Ovary (tissue), 9 donors: ENCODE measurements around the gene LANCL1. TPM values are rescaled to one million over a fixed set of nuclear protein-coding genes. Genes with fewer than 3 reads are reported as not detected.

Source experiments
- DNase-seq, 5 donors: peaks; one replicate each; pipeline ENCODE4 v3.0.0-alpha.2; 2019 to 2020
- H3K27ac ChIP-seq, 2 donors: fragments of 200-600 bp; one replicate each; pipeline versions ENCODE4 v1.5.1 to v1.8.0; 2019 to 2022
- H3K27me3 ChIP-seq: fragments of 200-600 bp; one replicate; pipeline ENCODE4 v1.8.0; 2022
- H3K36me3 ChIP-seq: fragments of 200-600 bp; sonication (generic); one replicate; pipeline ENCODE4 v1.5.1; 2019
- H3K4me1 ChIP-seq: one replicate; pipeline ENCODE4 v1.8.1; 2013; ENCODE audit warnings: mild to moderate bottlenecking, moderate library complexity; ENCODE audit not compliant: insufficient read depth
- H3K4me3 ChIP-seq: fragments of 200-600 bp; sonication (generic); one replicate; pipeline ENCODE4 v1.5.1; 2017
- H3K9me3 ChIP-seq, 2 donors: fragments of 200-600 bp in 1 of 2; sonication (generic) in 1 of 2; one replicate each; pipeline versions ENCODE4 v1.5.1 to v1.8.1; 2013 to 2019; ENCODE audit warnings: mild to moderate bottlenecking in 1 of 2, moderate library complexity in 1 of 2
- EP300 ChIP-seq: sonication (generic); formaldehyde crosslinking; IDR thresholded peaks from one replicate; pipeline ENCODE4 v1.6.1; 2017; ENCODE audit warnings: antibody characterized with exemption
- POLR2A ChIP-seq: fragments of 450-650 bp; IDR thresholded peaks from one replicate; pipeline ENCODE4 v1.6.1; 2017; ENCODE audit warnings: antibody characterized with exemption, mild to moderate bottlenecking, moderate library complexity
- WGBS, 3 donors: extraction: QIAGEN DNeasy Blood & Tissue Kit in 1 of 3; methylation state at CpG; one replicate each; pipeline versions ENCODE4 v1.1.5 to v1.1.7; 2013 to 2017; 5-methylcytosine and 5-hydroxymethylcytosine counted together
- intact Hi-C, 4 donors: fragments of 100-400 bp; cut with DNase I; formaldehyde crosslinking; loops; one replicate each; pipeline versions ENCODE4 v1.11.0 to v1.15.1; 2022 to 2023
- polyA plus RNA-seq, 2 donors: library from polyadenylated mRNA; stranded (reverse); fragments of 200-250 nt in 1 of 2; fragments of 350-450 nt in 1 of 2; fragmentation: Illumina TruSeq in 1 of 2; extraction: RNeasy Lipid Tissue Mini Kit (QIAGEN cat#74804) in 1 of 2; gene quantifications; one replicate each; pipeline ENCODE4 v1.2.3, GENCODE V29; 2013 to 2014
- total RNA-seq, 7 donors: library from RNA; depleted of rRNA in 2 of 7; stranded (reverse); fragments of >200 nt in 2 of 7; fragmentation: NEBNext Ultra II Directional in 3 of 7; extraction: Animal tissue kit (Norgen Biotek cat#: 25700) in 3 of 7; gene quantifications; one replicate each; pipeline versions ENCODE4 v1.1.0 to v1.2.4, GENCODE V29; 2016 to 2023
- TF ChIP-seq, protein P1 (sequence below), 3 donors: fragments of 450-650 bp in 2 of 3; fragments of 200-600 bp in 1 of 3; IDR thresholded peaks; one replicate each; pipeline versions ENCODE4 v1.5.1 to v1.8.0; 2016 to 2022; ENCODE audit warnings: antibody characterized with exemption in 3 of 3, mild to moderate bottlenecking in 1 of 3
- donor health status: DM: no; HTN: no; CAD: no; lungs with moderate emphysema.
- donor health status: DM: no; HTN: no; CAD: no.
- donor health status: Bipolar disorder and iron deficiency.
- donor health status: DM: yes; HTN: yes; CAD: no.
- donor health status: DM: no; HTN: no; CAD: no.
- donor health status: DM: yes; HTN: yes; CAD: no.

Gene LANCL1
- total and polyA plus RNA-seq, 9 donors, result 21.6 to 44.7 (median 39.7) TPM

DNA sequence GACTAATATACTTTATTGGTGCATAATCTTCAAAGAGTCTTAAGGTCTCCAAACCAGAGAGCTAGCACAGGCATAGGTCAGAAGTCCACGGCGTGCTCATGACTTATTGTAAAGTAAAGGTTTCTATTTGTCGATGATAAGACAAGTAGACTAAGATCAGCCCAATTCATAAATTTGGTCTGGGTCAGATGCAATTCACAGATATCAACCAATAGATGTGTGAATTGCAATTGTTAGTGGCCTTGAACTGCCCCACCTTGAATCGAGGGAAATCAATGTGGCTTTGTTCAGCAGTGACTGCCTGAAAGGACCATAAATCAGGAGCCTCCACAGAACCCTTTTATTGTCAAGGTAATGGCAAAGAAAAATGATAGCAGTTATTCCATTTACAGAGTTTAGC lies 40.7 kb upstream of the LANCL1 start:
- intact Hi-C loops, result no loop called here
- 73 to 79% (median 77%) methylated on average over 4 of the region's 4 CpGs for WGBS, 3 donors
- H3K9me3 ChIP-seq, result no peaks in the 10 kb centered on the region
- no peaks in the 10 kb centered on the region for H3K4me1 ChIP-seq
- TF ChIP-seq, protein P1, sequence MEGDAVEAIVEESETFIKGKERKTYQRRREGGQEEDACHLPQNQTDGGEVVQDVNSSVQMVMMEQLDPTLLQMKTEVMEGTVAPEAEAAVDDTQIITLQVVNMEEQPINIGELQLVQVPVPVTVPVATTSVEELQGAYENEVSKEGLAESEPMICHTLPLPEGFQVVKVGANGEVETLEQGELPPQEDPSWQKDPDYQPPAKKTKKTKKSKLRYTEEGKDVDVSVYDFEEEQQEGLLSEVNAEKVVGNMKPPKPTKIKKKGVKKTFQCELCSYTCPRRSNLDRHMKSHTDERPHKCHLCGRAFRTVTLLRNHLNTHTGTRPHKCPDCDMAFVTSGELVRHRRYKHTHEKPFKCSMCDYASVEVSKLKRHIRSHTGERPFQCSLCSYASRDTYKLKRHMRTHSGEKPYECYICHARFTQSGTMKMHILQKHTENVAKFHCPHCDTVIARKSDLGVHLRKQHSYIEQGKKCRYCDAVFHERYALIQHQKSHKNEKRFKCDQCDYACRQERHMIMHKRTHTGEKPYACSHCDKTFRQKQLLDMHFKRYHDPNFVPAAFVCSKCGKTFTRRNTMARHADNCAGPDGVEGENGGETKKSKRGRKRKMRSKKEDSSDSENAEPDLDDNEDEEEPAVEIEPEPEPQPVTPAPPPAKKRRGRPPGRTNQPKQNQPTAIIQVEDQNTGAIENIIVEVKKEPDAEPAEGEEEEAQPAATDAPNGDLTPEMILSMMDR (IDR thresholded peaks at IDR 0.05), result no peak
- TF ChIP-seq POLR2A (no peak), EP300 (no peak)
- H3K36me3 ChIP-seq, result no peaks in the 10 kb centered on the region
- H3K27me3 ChIP-seq, result no peaks in the 10 kb centered on the region
- no peak for DNase-seq
- H3K4me3 ChIP-seq, result no peak overlapping the region
- H3K27ac ChIP-seq, result no peak overlapping the region

DNA sequence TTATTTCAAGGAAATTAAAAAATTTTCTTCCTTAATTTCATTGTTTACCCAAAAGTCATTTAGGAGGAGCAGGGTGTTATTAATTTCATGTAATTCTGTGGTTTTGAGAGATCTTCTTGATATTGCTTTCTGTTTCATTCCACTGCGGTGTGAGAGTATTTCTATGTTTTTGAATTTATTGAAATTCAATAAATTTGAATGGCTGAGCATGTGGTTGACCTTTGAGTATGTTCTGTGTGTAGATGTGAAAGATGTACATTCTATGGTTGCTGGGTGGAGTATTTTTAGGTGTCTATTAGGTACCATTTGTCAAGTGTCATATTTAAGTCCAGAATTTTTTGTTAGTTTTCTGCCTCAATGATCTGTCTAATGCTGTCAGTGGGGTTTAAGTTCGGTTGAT lies 39.4 kb upstream of the LANCL1 start:
- 66 to 89% (median 86%) methylated on average over 2 of the region's 2 CpGs for WGBS, 3 donors
- Histone ChIP-seq H3K36me3 (no peaks in the 10 kb centered on the region), H3K4me1 (no peaks in the 10 kb centered on the region), H3K4me3 (no peak overlapping the region), H3K27ac (no peak overlapping the region), H3K27me3 (no peaks in the 10 kb centered on the region), H3K9me3 (no peaks in the 10 kb centered on the region)
- TF ChIP-seq, protein P1 (IDR thresholded peaks at IDR 0.05), result no peak
- TF ChIP-seq POLR2A (no peak), EP300 (no peak)
- intact Hi-C loops, result no loop called here
- DNase-seq, result no peak

DNA sequence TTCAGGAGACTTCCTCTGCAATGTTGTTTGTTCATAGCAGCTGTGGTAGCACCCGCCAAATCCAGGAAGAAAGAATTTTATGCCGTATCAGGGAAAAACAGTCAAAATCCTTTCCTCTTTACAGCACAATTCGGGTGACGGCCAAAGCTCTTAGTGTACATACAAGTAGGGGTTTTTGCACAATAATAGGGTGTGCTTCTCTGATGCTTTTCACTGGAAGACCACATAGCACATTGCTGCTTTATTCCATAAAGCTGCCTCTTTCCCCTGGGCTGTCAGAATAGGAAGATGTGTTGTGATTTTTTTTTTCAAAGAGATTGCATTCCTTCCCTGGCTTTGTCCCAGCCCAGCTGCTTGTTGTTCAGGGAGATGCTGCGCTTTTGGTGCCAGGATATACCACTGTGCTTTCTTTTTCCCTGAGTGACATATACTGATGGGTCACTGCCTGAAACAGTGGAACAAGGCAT lies 27.2 kb upstream of the LANCL1 start:
- no peak overlapping the region for H3K4me3 ChIP-seq
- no peaks in the 10 kb centered on the region for H3K9me3 ChIP-seq
- no peak overlapping the region for H3K27ac ChIP-seq
- no peaks in the 10 kb centered on the region for H3K27me3 ChIP-seq
- intact Hi-C loops, result no loop called here
- H3K36me3 ChIP-seq, result no peaks in the 10 kb centered on the region
- WGBS, 3 donors, result 4 to 13% (median 7%) methylated on average over 5 of the region's 5 CpGs
- no peak for DNase-seq
- TF ChIP-seq EP300 (no peak), POLR2A (no peak)
- TF ChIP-seq, protein P1 (IDR thresholded peaks at IDR 0.05), result no peak
- H3K4me1 ChIP-seq, result peaks cover 2% of the 10 kb centered on the region

DNA sequence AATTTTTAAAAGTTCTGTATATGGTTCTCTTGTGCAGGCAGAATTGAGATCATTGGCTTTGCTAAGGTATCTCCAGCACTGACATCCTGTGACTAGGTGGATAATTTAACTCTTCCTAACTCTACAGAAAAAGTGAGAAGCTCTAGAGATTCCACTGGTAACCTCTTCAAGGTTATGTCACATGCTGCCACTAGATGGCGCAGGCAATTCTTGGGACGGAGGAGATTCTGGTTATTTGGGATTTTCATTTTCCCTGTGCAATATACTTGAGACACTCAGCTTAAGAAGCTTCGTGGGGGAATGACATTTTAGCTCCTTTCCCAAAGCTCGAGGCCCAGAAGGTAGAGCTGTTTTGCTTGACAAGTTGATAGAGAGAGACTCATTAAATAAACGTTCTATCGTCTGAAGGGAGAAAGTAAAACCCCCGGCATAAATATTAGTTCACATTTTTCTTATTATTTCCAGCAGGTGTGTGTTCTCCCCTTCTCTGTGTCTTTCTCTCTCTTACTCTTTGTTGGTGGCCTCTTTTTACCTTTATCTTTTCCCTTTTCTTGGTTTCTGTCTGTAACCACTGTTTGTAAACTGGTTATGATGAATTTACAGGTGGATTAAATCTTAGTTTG lies 26.6 kb upstream of the LANCL1 start:
- H3K27me3 ChIP-seq, result no peaks in the 10 kb centered on the region
- H3K4me1 ChIP-seq, result peaks cover 2% of the 10 kb centered on the region
- peak in 4 of 5 donors; percentile 17 to 41 (median 26) for DNase-seq
- intact Hi-C loops, result no loop called here
- TF ChIP-seq POLR2A, result no peak
- TF ChIP-seq, protein P1 (IDR thresholded peaks at IDR 0.05), result peak in 2 of 3 donors; percentile 15 to 34
- no peak for TF ChIP-seq EP300
- H3K9me3 ChIP-seq, result no peaks in the 10 kb centered on the region
- no peaks in the 10 kb centered on the region for H3K36me3 ChIP-seq
- H3K27ac ChIP-seq, result no peak overlapping the region
- no peak overlapping the region for H3K4me3 ChIP-seq
- 4 to 12% (median 8%) methylated on average over 7 of the region's 7 CpGs for WGBS, 3 donors
